ENCODE measurements around the gene DEAF1.

DNA sequence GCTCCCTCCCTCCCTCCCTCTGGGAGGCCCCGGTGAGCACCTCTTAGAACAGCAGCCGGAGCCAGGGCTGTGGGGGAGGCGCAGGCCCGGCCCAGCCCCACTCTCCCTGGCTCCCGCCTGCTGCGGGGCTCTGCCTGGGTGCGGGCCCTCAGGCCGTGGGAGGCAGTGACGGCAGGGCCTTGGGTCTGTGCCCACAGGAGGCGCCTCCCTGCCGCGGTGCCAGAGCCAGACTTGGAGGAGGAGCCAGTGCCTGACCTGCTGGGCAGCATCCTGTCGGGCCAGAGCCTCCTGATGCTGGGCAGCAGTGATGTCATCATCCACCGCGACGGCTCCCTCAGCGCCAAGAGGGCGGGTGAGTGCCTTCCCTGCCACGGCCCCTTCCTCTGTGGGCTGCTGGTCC lies 88.8 kb downstream of the DEAF1 start:
- TF ChIP-seq ZNF274 (IDR thresholded peaks at IDR 0.05; ENCODE audit: low read depth, low read length), result no peak
- TF ChIP-seq SUZ12 (IDR thresholded peaks at IDR 0.05; ENCODE audit: extremely low read depth, insufficient read depth, insufficient read length), result no peak
